Spleen (tissue), 11 donors: ENCODE data around the gene ATG5. TPM values are rescaled to one million over a fixed set of nuclear protein-coding genes. Genes with fewer than 3 reads are reported as not detected.
A peak's percentile ranks its signal among the peaks of the same experiment; 100 is the strongest.

Experiments
- DNase-seq: peaks from one replicate; pipeline ENCODE4 v3.0.0-alpha.2; 2020
- H3K27ac ChIP-seq, 8 donors: fragments of 200-600 bp; sonication (generic) in 7 of 8; 1 replicate in 4 of 8; 2 replicates in 4 of 8; pipeline versions ENCODE4 v1.5.0 to v1.8.0; 2016 to 2021; ENCODE audit warnings: inconsistent platforms in 4 of 8, mild to moderate bottlenecking in 4 of 8, moderate library complexity in 1 of 8
- H3K27me3 ChIP-seq, 7 donors: fragments of 200-600 bp; sonication (generic) in 6 of 7; replicated peaks in 1 of 7; 1 replicate in 4 of 7; 2 replicates in 3 of 7; pipeline versions ENCODE4 v1.5.0 to v1.8.0; 2016 to 2021; ENCODE audit warnings: inconsistent platforms in 3 of 7, mild to moderate bottlenecking in 1 of 7
- H3K36me3 ChIP-seq, 6 donors: fragments of 200-600 bp; sonication (generic) in 5 of 6; 1 replicate in 4 of 6; 2 replicates in 2 of 6; pipeline versions ENCODE4 v1.5.0 to v1.8.0; 2016 to 2021; ENCODE audit warnings: inconsistent platforms in 2 of 6
- H3K4me1 ChIP-seq, 6 donors: fragments of 200-600 bp; sonication (generic) in 5 of 6; 1 replicate in 3 of 6; 2 replicates in 3 of 6; pipeline versions ENCODE4 v1.5.0 to v1.8.0; 2016 to 2021; ENCODE audit warnings: inconsistent platforms in 3 of 6
- H3K4me3 ChIP-seq, 8 donors: fragments of 200-600 bp; sonication (generic) in 7 of 8; 1 replicate in 4 of 8; 2 replicates in 4 of 8; pipeline versions ENCODE4 v1.5.0 to v1.8.0; 2016 to 2021; ENCODE audit warnings: inconsistent platforms in 4 of 8, mild to moderate bottlenecking in 4 of 8, moderate library complexity in 2 of 8
- H3K9me3 ChIP-seq, 8 donors: fragments of 200-600 bp; sonication (generic) in 7 of 8; 1 replicate in 4 of 8; 2 replicates in 4 of 8; pipeline versions ENCODE4 v1.5.0 to v1.8.0; 2016 to 2021; ENCODE audit warnings: inconsistent platforms in 4 of 8
- POLR2A ChIP-seq, 3 donors: fragments of 450-650 bp; IDR thresholded peaks; one replicate each; pipeline ENCODE4 v1.5.1; 2017; ENCODE audit warnings: antibody characterized with exemption in 3 of 3, mild to moderate bottlenecking in 1 of 3
- POLR2AphosphoS5 ChIP-seq, 3 donors: sonication (generic); formaldehyde crosslinking; IDR thresholded peaks; one replicate each; pipeline ENCODE4 v1.5.1; 2017; ENCODE audit warnings: antibody characterized with exemption in 3 of 3
- WGBS, 5 donors: extraction: QIAGEN DNeasy Blood & Tissue Kit in 3 of 5; methylation state at CpG; one replicate each; pipeline versions ENCODE4 v1.1.5 to v1.1.7; 2013 to 2018; 5-methylcytosine and 5-hydroxymethylcytosine counted together
- intact Hi-C: fragments of 100-400 bp; cut with DNase I; formaldehyde crosslinking; loops from one replicate; pipeline ENCODE4 v1.15.0; 2023; ENCODE audit warnings: low total_unique reads
- polyA plus RNA-seq, 3 donors: library from polyadenylated mRNA; stranded (reverse); fragments of 200-250 nt; gene quantifications; one replicate each; pipeline ENCODE4 v1.2.1, GENCODE V29; 2013
- total RNA-seq, 7 donors: library from RNA; depleted of rRNA in 3 of 7; stranded (reverse); fragments of >200 nt in 3 of 7; fragmentation: NEBNext Ultra II Directional in 4 of 7; extraction: Animal tissue kit (Norgen Biotek cat#: 25700) in 4 of 7; gene quantifications; one replicate each; pipeline versions ENCODE4 v1.1.0 to v1.2.1, GENCODE V29; 2016 to 2021
- TF ChIP-seq, protein P1 (sequence below), 11 experiments: fragments of 200-600 bp in 7 of 11; fragments of 450-650 bp in 4 of 11; sonication (generic) in 4 of 11; IDR thresholded peaks in 8 of 11; conservative IDR thresholded peaks in 3 of 11; 1 replicate in 7 of 11; 2 replicates in 4 of 11; pipeline versions ENCODE4 v1.4.0 to v1.8.0; 2016 to 2021; ENCODE audit warnings: antibody characterized with exemption in 11 of 11, inconsistent platforms in 4 of 11, mild to moderate bottlenecking in 1 of 11
- donor health status: healthy with polysubstance abuse.
- donor health status: DM: no; HTN: no; CAD: no; lungs with moderate emphysema.
- donor health status: DM: no; HTN: no; CAD: no.
- donor health status: Bipolar disorder and iron deficiency.
- donor health status: healthy.
- donor health status: DM: no; HTN: no; CAD: no.
- donor health status: DM: yes; HTN: yes; CAD: no.

ATG5 gene
- total and polyA plus RNA-seq, 10 donors: 12.1 to 41.6 (median 27.7) TPM

DNA sequence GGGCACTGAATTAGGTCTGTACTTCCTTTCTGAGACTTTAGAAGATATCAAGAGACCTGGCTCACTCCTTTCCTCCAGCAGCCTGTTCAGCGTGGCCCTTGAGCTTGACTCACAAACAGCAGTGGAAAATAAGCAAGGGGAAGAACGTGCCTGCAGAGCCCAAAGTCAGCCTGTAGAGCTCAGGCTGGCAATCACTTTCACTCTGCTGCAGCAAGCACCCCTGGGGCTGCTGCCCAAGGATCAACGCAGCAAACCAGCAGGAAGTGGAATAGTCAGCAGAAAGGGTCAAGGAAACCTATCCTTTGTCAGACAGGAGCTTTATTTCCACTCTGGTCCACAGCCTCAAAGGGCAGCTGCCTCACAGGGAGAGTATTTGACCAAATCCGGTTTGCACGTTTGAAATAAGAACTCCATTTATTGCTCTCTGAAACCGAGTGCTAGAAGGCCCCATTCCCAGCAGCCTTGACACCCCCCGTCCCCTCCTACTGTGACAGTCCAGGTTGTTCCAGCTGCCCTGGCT lies 162.1 kb downstream of the ATG5 start:
- peak overlapping the region; percentile 69 to 96 (median 91) for H3K27ac ChIP-seq
- intact Hi-C loops: loop anchor here (10.0 kb wide), 1 partner anchor 49 kb away; no protein-coding TSS in a partner anchor
- H3K9me3 ChIP-seq: no peaks in the 10 kb centered on the region
- 12 to 34% (median 20%) methylated on average over 7 of the region's 7 CpGs for WGBS, 5 donors
- H3K27me3 ChIP-seq: no peaks in the 10 kb centered on the region
- H3K36me3 ChIP-seq: no peaks in the 10 kb centered on the region
- peak; percentile 84 for DNase-seq
- peaks cover 15 to 31% (median 28%) of the 10 kb centered on the region in 6 donors for H3K4me1 ChIP-seq
- TF ChIP-seq POLR2A (IDR thresholded peaks at IDR 0.05): no peak
- TF ChIP-seq POLR2AphosphoS5 (IDR thresholded peaks at IDR 0.05): peak in 2 of 3 donors; percentile 57 to 70
- TF ChIP-seq, protein P1, sequence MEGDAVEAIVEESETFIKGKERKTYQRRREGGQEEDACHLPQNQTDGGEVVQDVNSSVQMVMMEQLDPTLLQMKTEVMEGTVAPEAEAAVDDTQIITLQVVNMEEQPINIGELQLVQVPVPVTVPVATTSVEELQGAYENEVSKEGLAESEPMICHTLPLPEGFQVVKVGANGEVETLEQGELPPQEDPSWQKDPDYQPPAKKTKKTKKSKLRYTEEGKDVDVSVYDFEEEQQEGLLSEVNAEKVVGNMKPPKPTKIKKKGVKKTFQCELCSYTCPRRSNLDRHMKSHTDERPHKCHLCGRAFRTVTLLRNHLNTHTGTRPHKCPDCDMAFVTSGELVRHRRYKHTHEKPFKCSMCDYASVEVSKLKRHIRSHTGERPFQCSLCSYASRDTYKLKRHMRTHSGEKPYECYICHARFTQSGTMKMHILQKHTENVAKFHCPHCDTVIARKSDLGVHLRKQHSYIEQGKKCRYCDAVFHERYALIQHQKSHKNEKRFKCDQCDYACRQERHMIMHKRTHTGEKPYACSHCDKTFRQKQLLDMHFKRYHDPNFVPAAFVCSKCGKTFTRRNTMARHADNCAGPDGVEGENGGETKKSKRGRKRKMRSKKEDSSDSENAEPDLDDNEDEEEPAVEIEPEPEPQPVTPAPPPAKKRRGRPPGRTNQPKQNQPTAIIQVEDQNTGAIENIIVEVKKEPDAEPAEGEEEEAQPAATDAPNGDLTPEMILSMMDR (IDR thresholded peaks at IDR 0.05 in 8 of 11, conservative IDR thresholded peaks at IDR 0.05 in 3 of 11): peak in 4 of 11 experiments; percentile 33 to 46 (median 38)
- peak overlapping the region in 1 of 8 donors; percentile 50 for H3K4me3 ChIP-seq

DNA sequence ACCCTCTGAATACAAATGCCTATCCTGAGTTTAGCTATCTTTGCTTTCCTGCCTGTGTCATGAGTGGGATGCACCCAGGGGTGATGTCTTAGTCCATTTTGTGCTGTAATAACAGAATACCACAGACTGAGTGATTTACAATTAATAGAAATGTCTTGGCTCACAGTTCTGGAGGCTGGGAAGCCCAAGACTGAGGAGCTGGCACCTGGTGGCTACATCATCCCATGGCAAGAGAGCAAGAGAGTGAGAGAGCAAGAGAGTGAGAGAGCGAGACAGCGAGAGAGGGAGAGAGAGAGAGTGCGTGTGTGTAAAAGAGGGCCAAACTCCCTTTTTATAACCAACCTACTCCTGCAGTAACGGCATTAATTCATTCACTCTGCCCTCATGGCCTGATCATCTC lies 162.6 kb downstream of the ATG5 start:
- Histone ChIP-seq H3K27ac (peak overlapping the region; percentile 69 to 96 (median 91)), H3K4me1 (peaks cover 15 to 31% (median 28%) of the 10 kb centered on the region in 6 donors), H3K9me3 (no peaks in the 10 kb centered on the region), H3K4me3 (peak overlapping the region in 1 of 8 donors; percentile 50), H3K27me3 (no peaks in the 10 kb centered on the region), H3K36me3 (no peaks in the 10 kb centered on the region)
- no peak for DNase-seq
- intact Hi-C loops: loop anchor here (10.0 kb wide), 1 partner anchor 48 kb away; no protein-coding TSS in a partner anchor
- 83 to 89% (median 88%) methylated on average over 4 of the region's 4 CpGs for WGBS, 5 donors
- no peak for TF ChIP-seq POLR2A (IDR thresholded peaks at IDR 0.05)
- TF ChIP-seq POLR2AphosphoS5 (IDR thresholded peaks at IDR 0.05): no peak
- TF ChIP-seq, protein P1 (IDR thresholded peaks at IDR 0.05 in 8 of 11, conservative IDR thresholded peaks at IDR 0.05 in 3 of 11): no peak

DNA sequence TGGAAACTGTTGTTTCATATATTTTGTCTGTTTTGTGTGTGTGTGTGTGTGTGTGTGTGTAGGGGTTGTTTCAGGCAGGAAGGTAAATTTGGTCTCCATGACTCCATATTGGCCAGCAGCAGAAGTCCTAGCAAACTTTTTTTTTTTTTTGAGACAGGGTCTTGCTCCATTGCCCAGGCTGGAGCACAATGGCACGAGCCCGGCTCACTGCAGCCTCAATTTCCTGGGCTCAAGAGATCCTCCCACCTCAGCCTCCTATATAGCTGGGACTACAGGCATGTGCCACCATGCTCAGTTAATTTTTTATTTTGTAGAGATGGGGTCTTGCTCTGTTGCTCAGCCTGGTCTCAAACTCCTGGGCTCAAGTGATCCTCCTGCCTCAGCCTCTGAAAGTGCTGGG lies 163.7 kb downstream of the ATG5 start:
- no peak for DNase-seq
- Histone ChIP-seq H3K9me3 (no peaks in the 10 kb centered on the region), H3K27ac (no peak overlapping the region), H3K4me3 (no peak overlapping the region), H3K4me1 (peaks cover 15 to 31% (median 28%) of the 10 kb centered on the region in 6 donors), H3K27me3 (no peaks in the 10 kb centered on the region), H3K36me3 (no peaks in the 10 kb centered on the region)
- TF ChIP-seq, protein P1 (IDR thresholded peaks at IDR 0.05 in 8 of 11, conservative IDR thresholded peaks at IDR 0.05 in 3 of 11): no peak
- TF ChIP-seq POLR2AphosphoS5 (IDR thresholded peaks at IDR 0.05): no peak
- no peak for TF ChIP-seq POLR2A (IDR thresholded peaks at IDR 0.05)
- intact Hi-C loops: loop anchor here (10.0 kb wide), 1 partner anchor 47 kb away; no protein-coding TSS in a partner anchor
- 93 to 100% (median 97%) methylated on average over 2 of the region's 2 CpGs for WGBS, 5 donors

DNA sequence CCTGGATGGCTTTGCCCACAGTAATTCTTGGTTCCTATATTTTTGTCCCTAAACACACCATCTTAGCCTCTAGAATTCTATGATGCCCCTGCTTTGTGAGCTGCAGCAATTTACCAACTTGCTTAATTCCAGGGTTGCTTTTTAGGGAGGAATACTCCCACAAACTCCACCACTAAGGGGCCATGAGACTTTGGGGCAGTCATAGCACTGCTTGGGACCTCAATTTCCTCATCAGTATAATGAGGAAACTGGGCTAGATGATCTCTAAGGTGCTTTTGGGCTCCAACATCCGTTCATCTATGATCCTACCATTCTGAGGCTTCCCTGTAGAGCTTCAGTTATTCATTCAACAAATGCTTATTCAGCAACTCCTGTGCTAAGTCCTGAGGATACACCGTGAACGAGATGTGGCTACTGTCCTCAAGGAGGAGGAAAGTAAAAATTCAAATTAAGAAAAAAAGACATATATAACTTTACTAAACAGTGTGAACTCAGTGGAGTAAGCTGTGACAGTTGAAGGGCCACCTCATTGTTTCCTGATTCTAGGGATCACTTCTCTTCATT lies 164.2 kb downstream of the ATG5 start:
- H3K9me3 ChIP-seq: no peaks in the 10 kb centered on the region
- 85 to 95% (median 92%) methylated on average over 3 of the region's 3 CpGs for WGBS, 5 donors
- no peak for DNase-seq
- no peaks in the 10 kb centered on the region for H3K36me3 ChIP-seq
- TF ChIP-seq, protein P1 (IDR thresholded peaks at IDR 0.05 in 8 of 11, conservative IDR thresholded peaks at IDR 0.05 in 3 of 11): no peak
- no peak for TF ChIP-seq POLR2AphosphoS5 (IDR thresholded peaks at IDR 0.05)
- TF ChIP-seq POLR2A (IDR thresholded peaks at IDR 0.05): no peak
- no peak overlapping the region for H3K4me3 ChIP-seq
- H3K27ac ChIP-seq: no peak overlapping the region
- intact Hi-C loops: loop anchor here (10.0 kb wide), 1 partner anchor 47 kb away; no protein-coding TSS in a partner anchor
- peaks cover 15 to 31% (median 28%) of the 10 kb centered on the region in 6 donors for H3K4me1 ChIP-seq
- no peaks in the 10 kb centered on the region for H3K27me3 ChIP-seq
